Lower leg skin (tissue), 3 donors: ENCODE data around the gene TMEM125.

Experiments
- CTCF ChIP-seq, 3 donors: fragments of 450-650 bp; IDR thresholded peaks; one replicate each; pipeline ENCODE4 v1.5.1; 2016; ENCODE audit warnings: antibody characterized with exemption in 3 of 3, mild to moderate bottlenecking in 3 of 3, moderate library complexity in 2 of 3
- POLR2A ChIP-seq, 2 donors: fragments of 450-650 bp; IDR thresholded peaks; one replicate each; pipeline ENCODE4 v1.6.1; 2016 to 2017; ENCODE audit warnings: antibody characterized with exemption in 2 of 2, mild to moderate bottlenecking in 1 of 2, moderate library complexity in 1 of 2

- TF ChIP-seq CTCF (IDR thresholded peaks at IDR 0.05) (peak in 1 of 3 donors; percentile 79), POLR2A (IDR thresholded peaks at IDR 0.05) (no peak)
These were observed 42.5 kb upstream of the TMEM125 start for GRCh38 chr1:43227143-43227764.
